Measurements from ENCODE around the gene MORN5.

MORN5 gene

DNA sequence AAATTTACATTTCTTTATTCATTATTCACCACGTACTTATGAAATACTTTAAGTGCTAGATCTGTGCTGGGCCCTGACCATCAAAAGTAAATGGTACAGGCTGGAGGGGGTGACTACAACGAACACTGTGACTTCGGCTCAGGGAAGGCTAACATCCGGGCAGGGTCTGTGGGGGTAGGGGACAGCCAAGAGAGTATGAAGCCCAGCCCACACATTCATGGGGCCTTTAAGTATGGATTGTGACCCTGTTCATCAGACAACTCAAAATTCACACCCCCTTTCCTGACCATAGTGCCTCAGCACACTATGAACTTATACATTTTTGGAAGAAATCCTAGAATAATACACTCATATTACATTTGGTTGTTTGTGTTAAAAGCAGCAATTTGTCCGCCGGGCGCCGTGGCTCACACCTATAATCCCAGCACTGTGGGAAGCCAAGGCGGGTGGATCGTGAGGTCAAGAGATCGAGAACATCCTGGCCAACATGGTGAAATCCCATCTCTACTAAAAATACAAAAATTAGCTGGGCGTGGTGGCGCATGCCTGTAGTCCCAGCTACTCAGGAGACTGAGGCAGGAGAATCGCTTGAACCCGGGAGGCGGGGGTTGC, 33.3 kb downstream of the MORN5 start:
- H3K27ac ChIP-seq: no peak overlapping the region
- TF ChIP-seq, protein P1, sequence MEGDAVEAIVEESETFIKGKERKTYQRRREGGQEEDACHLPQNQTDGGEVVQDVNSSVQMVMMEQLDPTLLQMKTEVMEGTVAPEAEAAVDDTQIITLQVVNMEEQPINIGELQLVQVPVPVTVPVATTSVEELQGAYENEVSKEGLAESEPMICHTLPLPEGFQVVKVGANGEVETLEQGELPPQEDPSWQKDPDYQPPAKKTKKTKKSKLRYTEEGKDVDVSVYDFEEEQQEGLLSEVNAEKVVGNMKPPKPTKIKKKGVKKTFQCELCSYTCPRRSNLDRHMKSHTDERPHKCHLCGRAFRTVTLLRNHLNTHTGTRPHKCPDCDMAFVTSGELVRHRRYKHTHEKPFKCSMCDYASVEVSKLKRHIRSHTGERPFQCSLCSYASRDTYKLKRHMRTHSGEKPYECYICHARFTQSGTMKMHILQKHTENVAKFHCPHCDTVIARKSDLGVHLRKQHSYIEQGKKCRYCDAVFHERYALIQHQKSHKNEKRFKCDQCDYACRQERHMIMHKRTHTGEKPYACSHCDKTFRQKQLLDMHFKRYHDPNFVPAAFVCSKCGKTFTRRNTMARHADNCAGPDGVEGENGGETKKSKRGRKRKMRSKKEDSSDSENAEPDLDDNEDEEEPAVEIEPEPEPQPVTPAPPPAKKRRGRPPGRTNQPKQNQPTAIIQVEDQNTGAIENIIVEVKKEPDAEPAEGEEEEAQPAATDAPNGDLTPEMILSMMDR (conservative IDR thresholded peaks at IDR 0.05): no peak

DNA sequence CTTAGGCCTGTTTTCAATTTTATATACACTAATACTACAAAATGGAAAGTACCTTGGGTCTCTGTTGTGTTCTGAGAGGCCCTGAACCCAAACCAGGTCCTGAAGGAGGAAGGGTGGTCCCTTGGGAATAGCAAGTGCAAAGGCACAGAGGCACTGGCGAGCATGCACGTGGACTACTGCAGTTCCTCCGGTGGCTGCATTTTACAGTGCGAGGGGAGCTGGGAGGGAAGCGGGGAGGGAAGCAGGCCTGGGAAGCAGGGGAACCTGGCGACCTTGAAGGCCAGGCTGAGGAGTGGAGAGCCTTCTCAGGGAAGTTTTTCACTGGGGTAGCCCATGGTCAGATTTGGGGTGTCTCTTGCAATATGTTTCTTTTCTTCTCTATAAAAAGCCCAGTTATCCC, 33.9 kb downstream of the MORN5 start:
- TF ChIP-seq, protein P1 (conservative IDR thresholded peaks at IDR 0.05): no peak

DNA sequence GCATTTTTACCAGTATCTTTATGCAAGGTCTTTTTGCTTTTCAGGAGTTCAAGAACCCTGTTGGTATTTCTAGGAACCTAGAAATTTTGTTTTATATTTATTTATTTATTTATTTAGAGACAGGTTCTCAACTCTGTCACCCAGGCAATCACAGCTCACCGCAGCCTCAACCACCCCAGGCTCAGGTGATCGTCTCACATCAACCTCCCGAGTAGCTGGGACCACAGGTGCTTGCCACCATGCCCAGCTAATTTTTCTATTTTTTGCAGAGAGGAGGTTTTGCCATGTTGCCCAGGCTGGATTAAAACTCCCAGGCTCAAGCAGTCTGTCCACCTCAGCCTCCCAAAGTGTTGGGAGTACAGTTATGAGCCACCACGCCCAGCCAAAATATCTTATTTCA, 36.2 kb downstream of the MORN5 start:
- no peak overlapping the region for H3K27ac ChIP-seq
- TF ChIP-seq, protein P1 (conservative IDR thresholded peaks at IDR 0.05): no peak

More for the DNA sequence above, 33.9 kb downstream of the MORN5 start:
- H3K27ac ChIP-seq: no peak overlapping the region

DNA sequence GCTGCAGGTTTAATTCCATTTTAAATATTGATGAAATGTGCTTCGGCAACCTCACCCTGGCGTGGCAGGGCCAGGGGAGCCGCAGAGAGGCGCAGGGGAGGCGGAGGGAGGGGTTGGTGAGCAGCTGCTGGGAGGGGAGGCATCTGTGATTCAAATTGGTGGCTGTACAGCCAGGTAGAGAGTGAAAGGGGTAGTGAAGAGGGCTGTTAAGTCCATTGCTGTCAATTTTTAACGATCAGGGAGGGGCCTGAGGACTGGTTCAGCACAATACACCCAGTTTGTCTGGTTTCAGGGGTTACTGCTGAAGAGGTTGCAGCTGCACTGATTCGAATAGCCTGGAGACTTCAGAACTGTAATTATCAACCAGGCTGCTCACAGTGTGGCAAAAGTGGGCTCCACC, 37.7 kb downstream of the MORN5 start:
- no peak overlapping the region for H3K27ac ChIP-seq
- TF ChIP-seq, protein P1 (conservative IDR thresholded peaks at IDR 0.05): no peak

DNA sequence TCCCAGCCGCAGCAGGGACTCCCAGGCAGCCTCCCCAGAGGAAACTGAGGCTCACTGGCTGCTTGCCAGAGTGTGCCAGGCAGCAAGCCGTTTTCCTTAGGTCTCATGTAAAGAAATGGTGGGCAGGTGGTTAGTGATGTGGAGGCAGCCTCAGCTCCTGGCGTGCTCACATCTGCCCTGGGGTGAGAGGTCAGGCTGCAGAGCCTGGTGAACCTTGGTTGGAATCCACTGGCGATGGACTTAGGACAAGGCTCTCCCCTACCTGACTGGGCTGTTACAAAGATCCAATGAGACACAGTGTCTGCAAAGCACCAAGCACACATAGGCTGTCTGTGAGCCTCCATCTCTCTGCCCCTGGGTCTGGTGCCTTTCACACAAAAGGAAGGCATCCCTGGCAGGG, 38.2 kb downstream of the MORN5 start:
- TF ChIP-seq, protein P1 (conservative IDR thresholded peaks at IDR 0.05): no peak

DNA sequence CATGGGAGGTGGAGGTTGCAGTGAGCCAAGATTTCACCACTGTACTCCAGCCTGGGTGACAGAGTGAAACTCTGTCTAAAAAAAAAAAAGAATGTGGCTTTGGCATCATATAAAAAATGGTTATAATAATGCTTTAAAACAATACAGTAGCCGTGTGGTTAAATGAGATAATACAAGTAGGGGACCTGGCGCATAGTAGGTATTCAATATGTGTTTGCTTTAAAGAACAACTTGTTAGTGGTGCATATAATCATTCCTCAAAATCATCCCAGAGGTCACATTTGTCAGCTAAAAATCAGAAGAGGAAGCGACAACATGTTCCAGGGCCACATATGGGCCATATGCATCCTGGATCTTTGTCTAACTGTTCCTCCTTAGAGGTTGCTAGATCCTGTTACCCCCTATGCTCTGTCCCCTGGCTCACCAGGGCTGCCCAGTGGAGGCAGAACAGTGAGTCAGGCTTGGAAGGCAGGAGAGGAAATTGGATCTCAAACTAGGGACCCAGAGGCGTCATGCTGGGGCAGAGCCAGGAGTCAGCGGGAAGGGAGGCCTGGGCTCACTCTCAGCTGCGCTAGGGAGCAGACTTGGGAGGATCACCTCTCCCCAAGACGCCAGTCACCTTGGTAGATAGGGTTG, 41.4 kb downstream of the MORN5 start:
- no peak overlapping the region for H3K27ac ChIP-seq
- TF ChIP-seq, protein P1 (conservative IDR thresholded peaks at IDR 0.05): no peak

More for the DNA sequence above, 38.2 kb downstream of the MORN5 start:
- H3K27ac ChIP-seq: no peak overlapping the region

DNA sequence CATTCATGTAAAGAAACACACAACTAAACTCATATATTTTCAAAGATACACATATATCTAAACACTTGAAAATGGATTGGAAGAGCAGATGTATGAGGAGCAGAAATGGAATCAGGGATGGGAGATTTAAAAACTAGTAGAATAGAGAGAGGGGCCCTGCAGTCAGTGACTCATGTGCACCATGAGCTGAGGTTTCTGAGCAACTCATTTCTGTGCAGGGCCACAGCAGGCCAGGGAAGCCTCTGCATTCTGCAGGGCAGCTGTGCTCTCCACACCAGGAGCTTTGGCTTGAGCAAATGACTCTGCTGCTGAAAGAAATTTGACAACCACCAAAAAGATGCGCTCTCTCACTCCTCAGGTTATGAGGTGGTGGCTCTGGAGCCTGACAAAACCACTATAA, 41.9 kb downstream of the MORN5 start:
- TF ChIP-seq, protein P1 (conservative IDR thresholded peaks at IDR 0.05): no peak
- H3K27ac ChIP-seq: no peak overlapping the region

All from VCaP (cell line).